Globus pallidus (tissue), 1 donor: Measurements from ENCODE around the gene OR5M10.
"Not testable (repeated sequence)": the region's sequence is repeated elsewhere in the genome, so short reads cannot be mapped to it uniquely, and the experiment has no call there.

Source experiments
- DNase-seq: peaks from one replicate; pipeline ENCODE4 v3.0.0-alpha.2; 2015; ENCODE audit warnings: low spot score

The OR5M10 gene

GRCh38 chr11:56577621-56578020 is at the start of gene OR5M10:
Gene OR5M10 (minus strand): TSS chr11:56577721. CDS start chr11:56577721, 0 bp downstream.
- DNase-seq, result no peak

- no peak for DNase-seq
Measured at GRCh38 chr11:56625946-56626345, 48.4 kb upstream of the OR5M10 start.

GRCh38 chr11:56624661-56625110 is 47.2 kb upstream of the OR5M10 start:
- peak; percentile 16 for DNase-seq

- DNase-seq, result no peak
Measured at GRCh38 chr11:56611174-56611573, 33.7 kb upstream of the OR5M10 start.

- DNase-seq, result not testable (repeated sequence)
Measured at GRCh38 chr11:56592088-56592717, 14.7 kb upstream of the OR5M10 start.

- DNase-seq, result no peak
Measured at GRCh38 chr11:56558574-56558973, 18.9 kb downstream of the OR5M10 start.

GRCh38 chr11:56554691-56555090 is 22.8 kb downstream of the OR5M10 start:
- DNase-seq, result not testable (repeated sequence)

- DNase-seq, result no peak
Measured at GRCh38 chr11:56545531-56545930, 32.0 kb downstream of the OR5M10 start.

- DNase-seq, result no peak
Measured at GRCh38 chr11:56543739-56544138, 33.8 kb downstream of the OR5M10 start.

GRCh38 chr11:56543157-56543556 is 34.4 kb downstream of the OR5M10 start, which contains the start of gene OR5M11:
Gene OR5M11 (minus strand): TSS chr11:56543257. CDS start chr11:56543257, 0 bp downstream.
- DNase-seq, result no peak

- no peak for DNase-seq
Measured at GRCh38 chr11:56533054-56533740, 44.3 kb downstream of the OR5M10 start.

- DNase-seq, result no peak
Measured at GRCh38 chr11:56531856-56532255, 45.7 kb downstream of the OR5M10 start.
